Stimulated activated naive CD8-positive, alpha-beta T cell treated with anti-CD3 and anti-CD28 coated beads, Interleukin-15, amount 100 ng/mL, for 72 hours (primary cell): ENCODE data around the gene ZSCAN22.

Experiments used
- ATAC-seq: fragments of 150-1000 bp; cut with Tn5 transposase; 2 replicates; pipeline ENCODE4 v1.10.0; 2021; ENCODE audit warnings: mild to moderate bottlenecking, moderate library complexity
- DNase-seq, 2 donors: peaks; one replicate each; pipeline ENCODE4 v3.0.0; 2021 to 2022
- H3K27ac Mint-ChIP-seq, 2 donors: one replicate each; pipeline ENCODE4 v1.8.0; 2022; ENCODE audit warnings: mild to moderate bottlenecking in 2 of 2, mixed read lengths in 2 of 2, moderate library complexity in 2 of 2
- H3K27me3 Mint-ChIP-seq: one replicate; pipeline ENCODE4 v1.8.0; 2022; ENCODE audit warnings: mixed read lengths
- H3K4me1 Mint-ChIP-seq: one replicate; pipeline ENCODE4 v1.8.0; 2022; ENCODE audit warnings: mild to moderate bottlenecking, mixed read lengths
- H3K4me3 Mint-ChIP-seq, 2 donors: one replicate each; pipeline ENCODE4 v1.8.0; 2022; ENCODE audit warnings: mild to moderate bottlenecking in 2 of 2, mixed read lengths in 2 of 2, moderate library complexity in 1 of 2
- H3K9me3 Mint-ChIP-seq, 2 donors: one replicate each; pipeline ENCODE4 v1.8.0; 2022; ENCODE audit warnings: mixed read lengths in 2 of 2

Gene ZSCAN22

DNA sequence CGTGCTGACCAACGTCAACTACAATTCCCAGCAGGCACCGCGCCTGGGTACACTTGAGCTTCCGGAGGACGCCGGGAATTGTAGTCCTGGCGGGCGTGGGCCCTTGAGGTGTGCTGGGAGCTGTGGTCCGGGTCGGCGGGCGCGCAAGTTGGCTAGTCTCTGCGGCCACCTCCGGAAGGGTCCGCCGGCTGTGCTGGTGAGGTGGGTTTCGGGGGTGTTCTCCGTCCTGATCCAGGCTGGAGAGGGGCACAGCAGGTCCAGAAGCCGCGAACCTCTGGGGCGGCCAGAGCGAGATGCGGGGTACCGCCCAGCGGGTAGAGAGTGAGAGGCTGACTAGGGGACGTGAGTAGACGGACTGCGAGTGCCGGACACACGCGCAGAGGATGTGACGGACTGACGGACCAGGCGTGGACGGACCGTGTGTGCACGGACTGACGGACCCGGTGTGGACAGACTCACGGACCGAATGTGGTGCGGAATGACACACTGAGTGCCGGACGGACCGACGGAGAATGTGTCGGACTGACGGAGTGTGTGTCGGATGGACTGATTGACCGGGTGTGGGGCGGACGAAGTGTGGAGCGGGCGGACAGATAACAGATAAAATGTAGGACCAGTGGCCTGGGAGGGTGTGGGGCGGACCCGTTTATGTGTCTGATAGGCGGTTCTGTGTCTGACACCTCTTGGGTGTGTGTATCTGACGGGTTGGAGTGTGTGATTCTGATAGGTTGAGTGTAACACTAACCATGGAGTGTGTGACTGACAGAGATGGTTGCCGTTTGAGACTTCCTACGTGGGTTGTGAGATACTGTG is at the start of gene ZSCAN22:
TSS of gene ZSCAN22 (plus strand) at position 81 of the 813 bp plus-strand sequence. CDS start 7,809 bp downstream, outside the sequence.
- Mint-ChIP-seq H3K4me3 (no peak within 1 kb of the TSS), H3K9me3 (no peaks in the 10 kb centered on the region), H3K27me3 (no peaks in the 10 kb centered on the region), H3K27ac (no peak within 1 kb of the TSS), H3K4me1 (peaks cover 9% of the 10 kb centered on the region)
- ATAC-seq = peak; percentile 93
- peak; percentile 82 to 87 for DNase-seq

DNA sequence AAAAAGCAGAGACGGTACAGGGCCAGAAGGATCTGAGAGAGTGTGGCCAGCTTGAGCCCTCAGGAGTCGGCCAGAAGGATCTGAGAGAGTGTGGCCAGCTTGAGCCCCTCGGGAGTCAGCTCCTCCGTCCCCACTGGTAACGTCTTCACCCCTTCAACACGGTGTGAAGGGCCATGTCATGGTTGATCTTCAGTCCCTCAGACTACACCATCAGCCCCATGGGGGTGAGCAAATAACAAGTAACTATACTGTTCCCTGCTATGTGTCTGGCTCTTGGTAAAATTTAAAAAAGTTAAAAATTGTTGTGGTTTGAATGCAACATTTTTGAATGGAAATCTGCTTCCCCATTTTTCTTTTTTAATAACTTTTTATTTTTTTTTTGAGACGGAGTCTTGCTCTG is 49.6 kb upstream of the ZSCAN22 start:
- Mint-ChIP-seq H3K9me3 (peaks cover 8 to 38% of the 10 kb centered on the region in 2 donors), H3K4me3 (peak overlapping the region; percentile 35 to 85), H3K27ac (no peak overlapping the region), H3K4me1 (peaks cover 36% of the 10 kb centered on the region), H3K27me3 (no peaks in the 10 kb centered on the region)
- ATAC-seq = no peak
- no peak for DNase-seq

DNA sequence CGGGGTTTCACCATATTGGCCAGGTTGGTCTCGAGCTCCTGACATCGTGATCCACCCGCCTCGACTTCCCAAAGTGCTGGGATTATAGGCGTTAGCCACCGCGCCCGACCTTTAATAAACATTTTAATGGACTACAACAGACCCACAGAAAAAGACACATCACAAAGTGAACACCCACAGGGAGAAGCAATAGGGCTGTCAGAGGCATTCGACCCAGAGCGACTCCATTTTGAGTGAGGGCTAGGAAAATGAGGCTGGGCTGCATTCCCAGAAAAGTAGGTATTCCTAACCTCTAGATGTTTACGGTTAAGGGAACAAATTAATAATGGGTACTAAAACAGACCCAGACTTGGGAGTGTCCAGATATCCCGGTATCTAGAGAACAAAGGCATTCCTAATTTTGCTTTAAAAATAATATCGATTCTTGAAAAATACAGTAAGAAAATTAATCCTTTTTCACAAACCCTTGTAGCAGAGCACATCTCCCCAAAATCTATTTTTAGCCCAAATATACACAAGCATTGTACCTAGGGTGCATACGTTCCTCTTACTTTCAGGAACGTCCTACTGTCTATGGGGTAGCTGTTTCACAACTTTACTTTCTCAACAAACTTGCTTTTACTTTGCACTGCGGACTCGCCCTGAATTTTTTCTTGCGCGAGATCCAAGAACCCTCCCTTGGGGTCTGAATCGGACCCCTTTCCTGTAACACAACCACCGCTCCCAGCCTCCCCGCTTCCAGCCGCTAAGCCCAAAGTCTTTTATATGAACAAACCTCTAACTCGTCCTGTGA is 48.9 kb upstream of the ZSCAN22 start:
- peak overlapping the region; percentile 85 to 91 for H3K4me3 Mint-ChIP-seq
- peak overlapping the region; percentile 91 to 98 for H3K27ac Mint-ChIP-seq
- ATAC-seq = peak; percentile 11
- H3K4me1 Mint-ChIP-seq = peaks cover 36% of the 10 kb centered on the region
- H3K27me3 Mint-ChIP-seq = no peaks in the 10 kb centered on the region
- H3K9me3 Mint-ChIP-seq = peaks cover 8 to 37% of the 10 kb centered on the region in 2 donors
- no peak for DNase-seq

DNA sequence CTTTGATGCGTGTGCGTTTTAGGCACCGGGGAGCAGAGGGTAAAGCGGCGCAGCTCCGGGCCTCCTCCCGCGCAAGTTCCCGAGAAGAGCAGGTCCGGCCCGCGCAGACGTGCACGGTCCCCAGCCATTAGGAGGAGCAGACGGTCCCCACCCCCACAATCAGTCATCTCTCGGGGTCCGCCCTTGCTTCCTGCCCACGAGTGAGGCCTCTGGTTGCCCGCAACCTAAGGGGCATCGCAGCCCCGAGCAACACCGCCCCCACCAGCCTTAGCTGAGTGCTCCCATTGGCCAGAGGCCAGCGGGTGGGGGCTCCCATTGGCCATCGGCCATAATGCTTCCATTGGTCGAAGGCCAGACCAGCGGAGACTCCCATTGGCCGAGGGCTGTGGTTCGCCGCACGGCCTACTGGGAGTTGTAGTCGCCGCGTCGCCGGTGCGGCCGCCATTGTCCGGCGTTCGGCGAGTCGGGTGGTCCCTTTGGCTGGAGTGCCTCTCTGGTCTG is 48.2 kb upstream of the ZSCAN22 start, which contains the start of gene ZNF8:
TSS of gene ZNF8 (plus strand) at position 415 of the 501 bp plus-strand sequence. CDS start 127 bp downstream, outside the sequence.
- DNase-seq = peak; percentile 97 to 99
- H3K4me1 Mint-ChIP-seq = peaks cover 36% of the 10 kb centered on the region
- peaks cover 8 to 37% of the 10 kb centered on the region in 2 donors for H3K9me3 Mint-ChIP-seq
- H3K27ac Mint-ChIP-seq = peak within 1 kb of the TSS; percentile 91 to 98
- H3K4me3 Mint-ChIP-seq = peak within 1 kb of the TSS; percentile 85 to 91
- ATAC-seq = peak; percentile 97
- no peaks in the 10 kb centered on the region for H3K27me3 Mint-ChIP-seq

DNA sequence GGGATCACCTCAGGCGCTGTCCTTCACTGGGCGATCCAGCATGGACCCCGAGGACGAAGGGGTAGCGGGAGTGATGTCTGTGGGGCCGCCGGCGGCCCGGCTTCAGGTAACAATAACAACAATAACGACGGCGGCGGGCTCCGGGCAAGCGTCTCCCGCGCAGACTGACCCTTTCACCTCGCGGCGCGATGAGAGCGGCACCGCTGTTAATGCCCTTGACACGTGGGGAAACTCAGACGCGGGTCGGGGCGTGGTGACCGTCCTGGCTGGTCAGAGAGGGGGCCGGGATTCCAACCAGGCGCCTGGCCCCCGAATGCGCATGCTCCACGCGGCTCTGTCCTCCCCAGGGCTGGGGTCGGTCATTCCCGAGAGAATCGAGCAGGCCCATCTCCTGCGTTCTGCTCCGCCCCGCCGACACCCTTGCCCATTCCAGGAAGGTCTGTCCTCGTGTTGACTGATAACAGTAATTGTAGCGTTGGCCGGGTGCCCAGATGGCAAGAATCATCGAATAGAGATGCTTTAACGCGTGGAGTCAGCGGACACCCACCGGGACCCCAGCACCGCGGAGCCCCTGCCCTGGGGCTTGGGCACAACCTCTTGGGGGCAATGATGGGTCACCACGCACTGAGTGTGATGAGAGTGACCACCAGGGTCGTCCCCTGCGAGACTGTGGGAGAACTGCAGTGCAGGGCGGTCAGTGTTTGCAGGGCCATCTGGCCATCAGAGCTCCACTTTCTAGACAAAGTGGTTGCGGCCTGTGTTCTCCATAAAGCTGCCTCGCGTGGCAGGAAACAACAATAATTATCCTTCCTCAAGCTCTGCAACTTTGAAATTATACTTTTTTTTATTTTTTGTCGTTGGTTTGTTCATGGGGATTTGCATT is 47.5 kb upstream of the ZSCAN22 start:
- H3K4me3 Mint-ChIP-seq = peak overlapping the region; percentile 85 to 91
- peak; percentile 34 to 66 for DNase-seq
- H3K9me3 Mint-ChIP-seq = peaks cover 5 to 33% of the 10 kb centered on the region in 2 donors
- H3K4me1 Mint-ChIP-seq = peaks cover 36% of the 10 kb centered on the region
- peak overlapping the region; percentile 91 to 98 for H3K27ac Mint-ChIP-seq
- ATAC-seq = peak; percentile 32
- no peaks in the 10 kb centered on the region for H3K27me3 Mint-ChIP-seq

DNA sequence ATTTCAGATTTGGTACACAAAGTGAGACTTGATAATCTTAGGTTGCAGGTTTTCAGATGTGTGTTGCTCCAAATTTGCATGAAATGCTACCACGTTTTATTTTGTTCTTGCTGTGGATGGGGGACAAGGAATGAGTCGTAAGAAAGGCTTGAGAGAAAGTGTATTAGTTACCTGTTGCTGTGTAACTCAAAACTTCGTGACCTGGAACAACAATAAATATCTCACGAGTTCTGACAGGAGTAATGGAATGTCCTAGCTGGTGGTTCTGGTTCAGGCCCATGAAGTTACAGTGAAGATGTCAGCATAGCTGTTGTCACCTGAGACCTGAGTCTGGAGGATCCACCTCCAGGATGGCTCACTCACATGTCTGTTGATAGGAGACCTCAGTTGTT is 46.9 kb upstream of the ZSCAN22 start:
- H3K9me3 Mint-ChIP-seq = peaks cover 4 to 27% of the 10 kb centered on the region in 2 donors
- H3K4me1 Mint-ChIP-seq = peaks cover 36% of the 10 kb centered on the region
- no peak for DNase-seq
- no peaks in the 10 kb centered on the region for H3K27me3 Mint-ChIP-seq
- H3K27ac Mint-ChIP-seq = peak overlapping the region; percentile 88 to 91
- H3K4me3 Mint-ChIP-seq = peak overlapping the region; percentile 85 to 91
- ATAC-seq = no peak

DNA sequence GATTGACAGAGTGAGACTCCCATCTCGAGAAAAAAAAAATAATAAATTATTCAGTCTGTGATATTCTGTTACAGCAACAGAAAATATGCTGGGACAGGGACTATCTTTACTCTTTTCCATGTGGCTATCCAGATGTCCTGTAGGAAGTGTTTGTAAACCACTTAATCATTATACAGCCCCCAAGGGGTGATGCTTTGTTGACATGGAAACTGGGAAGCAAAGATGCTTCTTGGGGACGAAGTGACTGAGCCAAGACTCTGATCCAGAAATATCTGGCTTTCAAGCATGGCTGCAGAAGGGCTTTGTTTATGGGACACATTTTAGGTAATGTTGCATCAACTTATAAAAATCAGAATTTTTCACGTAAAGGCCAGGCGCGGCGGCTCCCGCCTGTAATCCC is 42.6 kb upstream of the ZSCAN22 start:
- ATAC-seq = no peak
- H3K4me1 Mint-ChIP-seq = peaks cover 25% of the 10 kb centered on the region
- H3K4me3 Mint-ChIP-seq = no peak overlapping the region
- no peak for DNase-seq
- peaks cover 0 to 20% of the 10 kb centered on the region in 2 donors for H3K9me3 Mint-ChIP-seq
- peak overlapping the region in 1 of 2 donors; percentile 42 for H3K27ac Mint-ChIP-seq
- H3K27me3 Mint-ChIP-seq = no peaks in the 10 kb centered on the region

DNA sequence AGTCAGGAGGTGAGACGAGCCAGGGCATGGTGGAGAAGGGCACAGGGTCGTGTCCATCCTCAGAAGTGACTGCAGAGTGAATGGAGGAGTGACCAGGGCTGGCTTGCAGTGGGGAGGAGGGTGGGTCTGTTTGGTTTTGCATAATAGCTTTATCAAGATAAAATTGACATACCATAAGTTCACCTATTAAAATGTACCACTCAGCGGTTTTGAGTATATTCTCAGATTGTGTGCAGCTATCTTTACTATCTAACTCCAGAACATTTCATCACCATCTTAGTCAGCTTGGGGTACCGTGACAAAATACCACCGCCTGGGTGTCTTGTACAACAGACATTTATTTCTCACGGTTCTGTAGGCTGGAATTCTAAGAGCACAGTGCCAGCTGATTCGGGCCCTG is 34.9 kb upstream of the ZSCAN22 start:
- H3K27me3 Mint-ChIP-seq = no peaks in the 10 kb centered on the region
- no peak for ATAC-seq
- H3K4me3 Mint-ChIP-seq = no peak overlapping the region
- no peak for DNase-seq
- H3K4me1 Mint-ChIP-seq = no peaks in the 10 kb centered on the region
- peaks cover 15 to 50% of the 10 kb centered on the region in 2 donors for H3K9me3 Mint-ChIP-seq
- no peak overlapping the region for H3K27ac Mint-ChIP-seq

DNA sequence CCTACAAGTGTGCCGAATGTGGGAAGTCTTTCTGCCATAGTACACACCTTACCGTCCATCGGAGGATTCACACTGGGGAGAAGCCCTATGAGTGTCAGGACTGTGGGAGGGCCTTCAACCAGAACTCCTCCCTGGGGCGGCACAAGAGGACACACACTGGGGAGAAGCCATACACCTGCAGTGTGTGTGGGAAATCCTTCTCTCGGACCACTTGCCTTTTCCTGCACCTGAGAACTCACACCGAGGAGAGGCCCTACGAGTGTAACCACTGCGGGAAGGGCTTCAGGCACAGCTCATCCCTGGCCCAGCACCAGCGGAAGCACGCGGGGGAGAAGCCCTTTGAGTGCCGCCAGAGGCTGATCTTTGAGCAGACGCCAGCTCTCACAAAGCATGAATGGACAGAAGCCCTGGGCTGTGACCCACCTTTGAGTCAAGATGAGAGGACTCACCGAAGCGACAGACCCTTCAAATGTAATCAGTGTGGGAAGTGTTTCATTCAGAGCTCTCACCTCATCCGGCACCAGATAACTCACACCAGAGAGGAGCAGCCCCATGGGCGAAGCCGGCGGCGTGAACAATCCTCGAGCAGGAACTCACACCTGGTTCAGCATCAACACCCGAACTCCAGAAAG is 31.9 kb upstream of the ZSCAN22 start:
- Mint-ChIP-seq H3K4me3 (no peak overlapping the region), H3K4me1 (no peaks in the 10 kb centered on the region), H3K9me3 (peaks cover 15 to 45% of the 10 kb centered on the region in 2 donors), H3K27me3 (no peaks in the 10 kb centered on the region), H3K27ac (no peak overlapping the region)
- no peak for ATAC-seq
- DNase-seq = no peak

DNA sequence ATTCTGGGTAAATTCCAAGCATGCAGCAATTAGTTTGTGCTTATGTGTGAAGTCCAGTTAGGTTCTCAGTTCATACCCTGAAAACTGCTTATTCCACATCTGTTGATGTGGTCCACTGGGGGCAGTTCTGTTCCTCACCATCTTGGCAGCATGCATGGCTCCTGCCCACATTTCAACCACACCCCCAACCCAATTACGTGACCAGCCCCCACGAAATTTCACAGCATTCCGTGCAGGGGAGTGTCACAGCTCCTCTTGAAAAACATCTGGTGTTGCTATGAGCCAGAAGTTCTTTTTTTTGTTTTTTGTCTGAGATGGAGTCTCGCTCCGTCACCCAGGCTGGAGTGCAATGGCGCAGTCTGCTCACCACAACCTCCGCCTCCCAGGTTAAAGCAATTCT is 30.7 kb upstream of the ZSCAN22 start:
- DNase-seq = no peak
- H3K27me3 Mint-ChIP-seq = no peaks in the 10 kb centered on the region

DNA sequence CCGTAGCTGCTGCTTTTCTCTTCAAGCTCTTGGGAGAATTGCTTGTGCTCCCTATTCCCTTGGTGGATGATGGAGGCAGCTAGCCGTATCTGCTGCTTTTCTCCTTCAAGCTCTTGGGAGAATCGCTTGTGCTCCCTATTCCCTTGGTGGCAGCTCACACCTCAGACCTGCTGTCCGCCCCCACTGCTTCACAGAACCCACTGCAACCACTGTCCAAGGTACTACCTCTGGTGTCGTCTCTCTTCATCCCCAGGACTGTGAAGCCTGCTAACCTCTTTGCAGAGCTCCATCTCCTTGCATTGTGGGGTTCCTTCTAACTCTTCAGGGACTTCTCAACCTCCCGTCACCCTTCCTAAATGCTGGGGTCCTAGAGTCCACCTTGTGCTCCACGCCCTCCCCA is 26.2 kb upstream of the ZSCAN22 start:
- ATAC-seq = no peak
- Mint-ChIP-seq H3K27ac (no peak overlapping the region), H3K9me3 (peaks cover 5 to 10% of the 10 kb centered on the region in 2 donors), H3K27me3 (no peaks in the 10 kb centered on the region), H3K4me3 (no peak overlapping the region), H3K4me1 (peaks cover 13% of the 10 kb centered on the region)
- no peak for DNase-seq

More for the DNA sequence above, 30.7 kb upstream of the ZSCAN22 start:
- ATAC-seq = no peak
- no peaks in the 10 kb centered on the region for H3K4me1 Mint-ChIP-seq
- no peak overlapping the region for H3K4me3 Mint-ChIP-seq
- no peak overlapping the region for H3K27ac Mint-ChIP-seq
- peaks cover 15 to 48% of the 10 kb centered on the region in 2 donors for H3K9me3 Mint-ChIP-seq

DNA sequence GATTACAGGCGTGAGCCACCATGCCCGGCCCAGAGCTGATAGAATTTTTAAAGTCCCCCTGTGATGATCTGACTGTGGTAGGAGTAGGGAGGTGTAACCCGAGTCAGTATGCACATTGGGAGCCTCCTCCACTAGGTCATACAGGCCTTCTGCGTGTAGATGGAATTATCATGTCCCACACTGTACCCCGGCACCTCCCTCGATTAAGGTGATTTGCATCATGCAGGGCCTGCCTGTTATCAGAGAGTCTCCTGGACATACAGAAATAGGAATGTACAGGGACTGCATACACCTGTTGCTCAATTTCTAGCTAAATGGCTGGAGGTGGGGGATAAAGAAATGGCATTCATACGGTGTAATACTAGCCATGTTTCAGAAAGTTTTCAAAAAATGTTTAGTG is 22.5 kb upstream of the ZSCAN22 start:
- H3K9me3 Mint-ChIP-seq = peaks cover 5 to 10% of the 10 kb centered on the region in 2 donors
- peak overlapping the region; percentile 91 to 92 for H3K4me3 Mint-ChIP-seq
- DNase-seq (no peak), ATAC-seq (no peak)
- peak overlapping the region in 1 of 2 donors; percentile 97 for H3K27ac Mint-ChIP-seq
- peaks cover 46% of the 10 kb centered on the region for H3K4me1 Mint-ChIP-seq
- no peaks in the 10 kb centered on the region for H3K27me3 Mint-ChIP-seq

DNA sequence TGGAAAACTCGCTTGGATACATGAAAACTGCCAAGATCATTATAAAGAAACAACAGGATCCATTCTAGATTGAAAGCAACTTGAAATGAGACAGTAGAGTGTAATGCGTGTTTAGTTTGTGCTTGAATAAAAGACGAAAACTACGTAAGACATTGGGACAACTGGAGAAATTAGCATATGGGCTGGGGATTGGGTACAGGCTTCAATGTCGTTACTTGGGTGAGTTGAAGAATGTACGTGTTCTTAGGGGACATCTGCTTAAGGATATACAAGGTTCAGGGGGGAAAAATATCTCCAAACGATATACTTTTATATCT is 22.1 kb upstream of the ZSCAN22 start:
- Mint-ChIP-seq H3K9me3 (peaks cover 5 to 10% of the 10 kb centered on the region in 2 donors), H3K4me3 (peak overlapping the region; percentile 91 to 92), H3K27me3 (no peaks in the 10 kb centered on the region)

DNA sequence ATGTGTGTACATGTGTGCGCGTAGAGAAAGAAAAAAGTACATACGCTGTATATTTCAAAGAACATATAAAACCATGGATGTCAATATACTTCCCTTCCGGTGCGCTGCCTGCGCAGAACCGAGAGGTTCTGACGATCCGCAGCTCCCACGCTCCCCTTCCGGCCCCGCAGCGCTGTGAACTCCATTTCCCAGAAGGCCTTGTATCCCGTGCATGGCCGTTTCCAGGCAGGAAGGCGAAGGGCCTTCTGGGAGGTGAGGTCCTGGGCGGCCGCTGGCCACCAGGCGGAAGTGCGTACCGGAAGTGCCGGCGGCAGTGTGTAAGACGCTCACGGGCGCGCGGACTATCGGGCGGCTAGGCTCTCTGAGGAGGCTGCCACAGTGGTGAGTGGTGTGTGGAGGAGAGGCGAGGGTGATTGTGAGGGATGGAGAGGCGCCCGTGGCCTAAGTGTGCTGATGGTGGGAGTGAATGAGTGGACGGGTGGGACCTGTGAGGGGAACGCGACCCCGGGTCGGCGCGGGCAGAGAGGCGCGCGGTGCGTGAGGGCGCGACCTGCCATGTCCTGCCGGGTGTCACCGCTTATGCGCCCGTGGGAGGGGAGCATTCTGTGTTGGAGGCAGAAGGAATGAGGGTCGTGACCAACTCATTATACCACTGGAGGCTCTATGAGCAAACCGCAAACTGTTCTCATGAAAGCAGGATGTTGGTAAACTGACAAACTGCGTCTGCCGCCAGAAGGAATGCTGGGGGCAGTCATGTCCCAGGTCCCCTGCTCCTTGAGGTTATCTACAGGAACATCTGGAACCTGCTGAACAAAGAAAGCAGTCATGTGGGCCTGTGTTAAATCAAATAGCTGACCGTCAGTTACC is 21.5 kb upstream of the ZSCAN22 start, which contains the start of gene ERVK3-1:
TSS of gene ERVK3-1 (plus strand) at position 313 of the 867 bp plus-strand sequence. CDS start 6,792 bp downstream, outside the sequence.
- Mint-ChIP-seq H3K9me3 (peaks cover 5 to 10% of the 10 kb centered on the region in 2 donors), H3K27me3 (no peaks in the 10 kb centered on the region), H3K4me3 (peak within 1 kb of the TSS; percentile 91 to 92), H3K4me1 (peaks cover 56% of the 10 kb centered on the region), H3K27ac (peak within 1 kb of the TSS; percentile 97)
- ATAC-seq (peak; percentile 98), DNase-seq (peak; percentile 93 to 97)

More for the DNA sequence above, 22.1 kb upstream of the ZSCAN22 start:
- Mint-ChIP-seq H3K4me1 (peaks cover 50% of the 10 kb centered on the region), H3K27ac (peak overlapping the region; percentile 10 to 97)
- ATAC-seq (peak; percentile 10), DNase-seq (no peak)
